Neutrophil (primary cell): Measurements from ENCODE around the gene SMIM1.
"Not testable (repeated sequence)": the region's sequence is repeated elsewhere in the genome, so short reads cannot be mapped to it uniquely, and the experiment has no call there.

ENCODE experiments used
- H3K27ac ChIP-seq: fragments of 200-600 bp; sonication (generic); 2 replicates; pipeline ENCODE4 v1.5.1; 2016; ENCODE audit warnings: mild to moderate bottlenecking, moderate library complexity
- H3K27me3 ChIP-seq: fragments of 200-600 bp; sonication (generic); 2 replicates; pipeline ENCODE4 v1.6.0; 2016; ENCODE audit warnings: mild to moderate bottlenecking
- H3K36me3 ChIP-seq: fragments of 200-600 bp; sonication (generic); 2 replicates; pipeline ENCODE4 v1.5.1; 2017
- H3K4me1 ChIP-seq, 2 experiments: fragments of 200-600 bp in 1 of 2; sonication (generic) in 1 of 2; 1 replicate in 1 of 2; 2 replicates in 1 of 2; pipeline versions ENCODE4 v1.5.1 to v1.6.1; 2013 to 2016; ENCODE audit warnings: low read depth in 1 of 2, low read length in 1 of 2, mild to moderate bottlenecking in 1 of 2, moderate library complexity in 1 of 2; ENCODE audit not compliant: control insufficient read depth in 1 of 2, insufficient read depth in 1 of 2
- H3K4me3 ChIP-seq, 2 experiments: fragments of 200-600 bp in 1 of 2; sonication (generic) in 1 of 2; 1 replicate in 1 of 2; 2 replicates in 1 of 2; pipeline ENCODE4 v1.5.1; 2013 to 2016; ENCODE audit warnings: low read depth in 1 of 2, low read length in 1 of 2, mild to moderate bottlenecking in 1 of 2, moderate library complexity in 1 of 2
- H3K9me3 ChIP-seq: fragments of 200-600 bp; sonication (generic); 2 replicates; pipeline ENCODE4 v1.5.1; 2016
- CTCF ChIP-seq: fragments of 200-600 bp; sonication (generic); IDR thresholded peaks from 2 replicates; pipeline ENCODE4 v1.5.1; 2016; ENCODE audit warnings: antibody characterized with exemption

The SMIM1 gene

GRCh38 chr1:3799976-3800685 is 27.6 kb downstream of the SMIM1 start:
- H3K27ac ChIP-seq: no peak overlapping the region
- no peaks in the 10 kb centered on the region for H3K36me3 ChIP-seq
- H3K4me1 ChIP-seq: peaks cover 13 to 16% of the 10 kb centered on the region in 2 experiments
- no peaks in the 10 kb centered on the region for H3K9me3 ChIP-seq
- H3K27me3 ChIP-seq: peaks cover 55% of the 10 kb centered on the region
- no peak overlapping the region for H3K4me3 ChIP-seq
- no peak for TF ChIP-seq CTCF

- H3K4me1 ChIP-seq, H3K36me3 ChIP-seq, H3K27ac ChIP-seq, H3K4me3 ChIP-seq, H3K9me3 ChIP-seq: not testable (repeated sequence)
- H3K27me3 ChIP-seq: peaks cover 58% of the 10 kb centered on the region
These were observed 28.2 kb downstream of the SMIM1 start for GRCh38 chr1:3800795-3801194.

GRCh38 chr1:3803905-3804626 is 31.5 kb downstream of the SMIM1 start:
- H3K9me3 ChIP-seq: no peaks in the 10 kb centered on the region
- H3K4me3 ChIP-seq: no peak overlapping the region
- no peak for TF ChIP-seq CTCF

GRCh38 chr1:3804627-3804944 is 32.0 kb downstream of the SMIM1 start:
- H3K9me3 ChIP-seq, H3K4me3 ChIP-seq, H3K36me3 ChIP-seq, H3K4me1 ChIP-seq, H3K27ac ChIP-seq: not testable (repeated sequence)
- H3K27me3 ChIP-seq: peaks cover 56% of the 10 kb centered on the region

More at GRCh38 chr1:3803905-3804626, 31.5 kb downstream of the SMIM1 start:
- Histone ChIP-seq H3K27me3 (peaks cover 58% of the 10 kb centered on the region), H3K36me3 (no peaks in the 10 kb centered on the region), H3K27ac (no peak overlapping the region), H3K4me1 (no peaks in the 10 kb centered on the region)

- H3K4me3 ChIP-seq: no peak overlapping the region
- no peak for TF ChIP-seq CTCF
- no peaks in the 10 kb centered on the region for H3K36me3 ChIP-seq
- peaks cover 52% of the 10 kb centered on the region for H3K27me3 ChIP-seq
- no peak overlapping the region for H3K27ac ChIP-seq
- H3K9me3 ChIP-seq: no peaks in the 10 kb centered on the region
- H3K4me1 ChIP-seq: no peaks in the 10 kb centered on the region
These were observed 32.5 kb downstream of the SMIM1 start for GRCh38 chr1:3805038-3805437.

GRCh38 chr1:3807769-3808168 is 35.2 kb downstream of the SMIM1 start:
- Histone ChIP-seq H3K4me3 (no peak overlapping the region), H3K36me3 (no peaks in the 10 kb centered on the region), H3K4me1 (no peaks in the 10 kb centered on the region), H3K9me3 (no peaks in the 10 kb centered on the region), H3K27me3 (peaks cover 27% of the 10 kb centered on the region), H3K27ac (no peak overlapping the region)
- TF ChIP-seq CTCF: no peak
